Dermis blood vessel endothelial cell (primary cell): ENCODE measurements around the gene NSUN2. TPM values are rescaled to one million over a fixed set of nuclear protein-coding genes. Genes with fewer than 3 reads are reported as not detected.

ENCODE experiments used
- DNase-seq: peaks from one replicate; pipeline ENCODE4 v3.0.0; 2010
- total RNA-seq: library from RNA; depleted of rRNA; stranded (reverse); fragments of >200 nt; gene quantifications from 2 replicates; pipeline ENCODE4 v1.2.3, GENCODE V29; 2014

NSUN2 gene
- total RNA-seq, 1 donor from 2014 or later: 64.5 TPM

- DNase-seq: no peak
Measured at GRCh38 chr5:6553972-6554371, 78.9 kb downstream of the NSUN2 start.

- DNase-seq: no peak
Measured at GRCh38 chr5:6552612-6553011, 80.2 kb downstream of the NSUN2 start.

GRCh38 chr5:6551955-6552313 lies 80.9 kb downstream of the NSUN2 start:
- DNase-seq: no peak

- no peak for DNase-seq
Measured at GRCh38 chr5:6551287-6551954, 81.4 kb downstream of the NSUN2 start.

GRCh38 chr5:6550628-6551027 lies 82.2 kb downstream of the NSUN2 start:
- DNase-seq: no peak

Other genes with a start within 250 kb of the NSUN2 start
- under 0.01 and 0.05 TPM in 2 replicates for gene UBE2QL1, start 184.2 kb downstream of the NSUN2 start, total RNA-seq
- gene SRD5A1, start 396 bp upstream of the NSUN2 start, total RNA-seq: 13.2 and 14.1 TPM in 2 replicates
- 7.8 and 12.2 TPM in 2 replicates for gene TENT4A, start 80.4 kb upstream of the NSUN2 start, total RNA-seq